Prostate gland (tissue), 2 donors: ENCODE data around the gene FUCA2. TPM values are rescaled to one million over a fixed set of nuclear protein-coding genes. Genes with fewer than 3 reads are reported as not detected.

Experiments
- DNase-seq: peaks from one replicate; pipeline ENCODE4 v3.0.0-alpha.2; 2019; ENCODE audit warnings: low spot score
- H3K27ac ChIP-seq, 2 donors: fragments of 200-600 bp; sonication (generic); 2 replicates each; pipeline ENCODE4 v1.5.1; 2017 to 2019
- H3K27me3 ChIP-seq: fragments of 200-600 bp; sonication (generic); replicated peaks from 2 replicates; pipeline ENCODE4 v1.5.1; 2019; ENCODE audit not compliant: insufficient read depth
- H3K36me3 ChIP-seq, 2 donors: fragments of 200-600 bp; sonication (generic); 1 replicate in 1 of 2; 2 replicates in 1 of 2; pipeline versions ENCODE4 v1.5.1 to v1.8.1; 2017 to 2019
- H3K4me1 ChIP-seq: fragments of 200-600 bp; sonication (generic); replicated peaks from 2 replicates; pipeline ENCODE4 v1.5.1; 2019
- H3K4me3 ChIP-seq, 2 donors: fragments of 200-600 bp; sonication (generic); 2 replicates each; pipeline ENCODE4 v1.5.1; 2017 to 2019
- H3K9me3 ChIP-seq: fragments of 200-600 bp; sonication (generic); 2 replicates; pipeline ENCODE4 v1.5.1; 2017
- POLR2A ChIP-seq: fragments of 450-650 bp; IDR thresholded peaks from one replicate; pipeline ENCODE4 v1.6.1; 2016; ENCODE audit warnings: antibody characterized with exemption, mild to moderate bottlenecking
- POLR2AphosphoS5 ChIP-seq: sonication (generic); formaldehyde crosslinking; IDR thresholded peaks from one replicate; pipeline ENCODE4 v1.6.1; 2017; ENCODE audit warnings: antibody characterized with exemption
- WGBS: methylation state at CpG from one replicate; pipeline ENCODE4 v1.1.5; 2018; 5-methylcytosine and 5-hydroxymethylcytosine counted together
- intact Hi-C: fragments of 100-400 bp; cut with DNase I; formaldehyde crosslinking; loops from one replicate; pipeline ENCODE4 v1.14.2; 2022
- total RNA-seq, 2 donors: library from RNA; depleted of rRNA; stranded (reverse); fragments of >200 nt; gene quantifications; one replicate each; pipeline ENCODE4 v1.1.0, GENCODE V29; 2016
- TF ChIP-seq, protein P1 (sequence below), 4 experiments: fragments of 200-600 bp in 2 of 4; fragments of 450-650 bp in 2 of 4; sonication (generic) in 2 of 4; IDR thresholded peaks; 1 replicate in 3 of 4; 2 replicates in 1 of 4; pipeline ENCODE4 v1.5.1; 2016 to 2019; ENCODE audit warnings: antibody characterized with exemption in 4 of 4, mild to moderate bottlenecking in 2 of 4, moderate library complexity in 2 of 4

Gene FUCA2
- total RNA-seq, 2 donors from 2014 or later: 32.5 to 32.7 TPM

DNA sequence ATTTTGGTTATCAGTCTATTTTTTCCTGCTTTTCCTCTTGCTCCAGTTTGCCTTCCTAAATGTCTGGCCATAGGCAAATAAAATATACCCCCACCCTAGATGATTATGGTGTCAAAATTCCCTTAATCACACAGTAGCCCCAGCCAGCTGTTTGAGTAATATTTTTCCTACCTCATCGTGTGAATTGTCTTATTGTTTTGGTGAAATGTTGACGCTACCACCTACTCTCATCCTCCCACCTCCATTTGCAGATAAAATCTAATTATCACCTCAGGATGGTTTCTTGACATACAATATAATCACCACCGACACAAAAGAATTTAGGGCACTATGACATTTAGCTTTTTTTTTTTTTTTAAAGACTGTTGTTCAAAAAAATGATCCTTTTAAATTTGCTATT, 44.1 kb upstream of the FUCA2 start:
- WGBS: 70% methylated on average over 3 of the region's 3 CpGs

DNA sequence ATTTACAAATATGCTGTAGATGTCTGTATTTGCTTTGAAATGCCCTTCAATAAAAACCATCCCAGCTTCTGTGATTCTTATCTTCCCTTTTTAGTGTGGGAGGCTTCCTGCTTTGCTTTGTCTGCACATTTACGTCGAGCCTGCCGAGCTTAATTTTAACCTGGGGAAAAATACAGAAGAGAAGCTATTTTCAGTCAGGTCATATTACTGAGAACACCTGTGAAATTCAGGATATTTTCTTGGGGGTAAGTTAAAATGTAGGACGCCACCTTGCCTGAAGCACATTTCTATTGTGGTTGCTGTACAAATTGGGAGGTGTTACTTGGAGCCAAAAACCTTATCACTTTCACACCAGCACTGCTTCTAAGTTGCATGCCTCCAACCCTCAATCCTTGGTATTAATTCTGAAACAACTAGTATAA, 43.6 kb upstream of the FUCA2 start:
- H3K27ac ChIP-seq: no peak overlapping the region
- DNase-seq: no peak
- H3K9me3 ChIP-seq: no peaks in the 10 kb centered on the region
- intact Hi-C loops: no loop called here
- no peaks in the 10 kb centered on the region for H3K36me3 ChIP-seq
- TF ChIP-seq POLR2AphosphoS5 (no peak), POLR2A (no peak)
- TF ChIP-seq, protein P1, sequence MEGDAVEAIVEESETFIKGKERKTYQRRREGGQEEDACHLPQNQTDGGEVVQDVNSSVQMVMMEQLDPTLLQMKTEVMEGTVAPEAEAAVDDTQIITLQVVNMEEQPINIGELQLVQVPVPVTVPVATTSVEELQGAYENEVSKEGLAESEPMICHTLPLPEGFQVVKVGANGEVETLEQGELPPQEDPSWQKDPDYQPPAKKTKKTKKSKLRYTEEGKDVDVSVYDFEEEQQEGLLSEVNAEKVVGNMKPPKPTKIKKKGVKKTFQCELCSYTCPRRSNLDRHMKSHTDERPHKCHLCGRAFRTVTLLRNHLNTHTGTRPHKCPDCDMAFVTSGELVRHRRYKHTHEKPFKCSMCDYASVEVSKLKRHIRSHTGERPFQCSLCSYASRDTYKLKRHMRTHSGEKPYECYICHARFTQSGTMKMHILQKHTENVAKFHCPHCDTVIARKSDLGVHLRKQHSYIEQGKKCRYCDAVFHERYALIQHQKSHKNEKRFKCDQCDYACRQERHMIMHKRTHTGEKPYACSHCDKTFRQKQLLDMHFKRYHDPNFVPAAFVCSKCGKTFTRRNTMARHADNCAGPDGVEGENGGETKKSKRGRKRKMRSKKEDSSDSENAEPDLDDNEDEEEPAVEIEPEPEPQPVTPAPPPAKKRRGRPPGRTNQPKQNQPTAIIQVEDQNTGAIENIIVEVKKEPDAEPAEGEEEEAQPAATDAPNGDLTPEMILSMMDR (IDR thresholded peaks at IDR 0.05): no peak
- no peaks in the 10 kb centered on the region for H3K4me1 ChIP-seq
- no peaks in the 10 kb centered on the region for H3K27me3 ChIP-seq
- H3K4me3 ChIP-seq: no peak overlapping the region
- WGBS: 19% methylated on average over 4 of the region's 4 CpGs

More for the DNA sequence above, 44.1 kb upstream of the FUCA2 start:
- intact Hi-C loops: no loop called here
- no peaks in the 10 kb centered on the region for H3K27me3 ChIP-seq
- DNase-seq: no peak
- H3K4me3 ChIP-seq: no peak overlapping the region
- H3K36me3 ChIP-seq: no peaks in the 10 kb centered on the region
- no peaks in the 10 kb centered on the region for H3K9me3 ChIP-seq
- H3K27ac ChIP-seq: no peak overlapping the region
- TF ChIP-seq, protein P1 (IDR thresholded peaks at IDR 0.05): no peak
- TF ChIP-seq POLR2A: no peak
- no peak for TF ChIP-seq POLR2AphosphoS5
- no peaks in the 10 kb centered on the region for H3K4me1 ChIP-seq

DNA sequence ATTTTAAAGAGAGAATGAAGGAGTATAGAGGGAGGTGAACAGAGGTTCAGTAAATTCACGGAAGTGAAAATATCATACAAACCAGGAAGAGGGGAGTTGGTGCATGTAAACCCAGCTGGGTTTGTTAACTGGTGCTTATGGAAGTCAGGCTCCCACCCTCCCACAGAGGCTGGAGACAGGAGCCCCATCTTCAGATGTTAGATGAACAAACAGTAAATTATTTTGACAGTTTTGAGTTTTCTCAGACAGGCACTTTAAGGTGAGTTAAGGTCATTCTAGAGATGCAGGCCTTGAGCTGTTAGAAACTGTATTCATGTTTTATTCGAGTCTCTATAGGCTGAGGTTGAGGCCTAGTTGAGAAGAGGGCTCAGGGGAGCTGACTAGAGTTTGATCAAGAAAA, 41.8 kb upstream of the FUCA2 start:
- Histone ChIP-seq H3K4me3 (no peak overlapping the region), H3K4me1 (no peaks in the 10 kb centered on the region), H3K36me3 (no peaks in the 10 kb centered on the region), H3K27ac (no peak overlapping the region), H3K9me3 (no peaks in the 10 kb centered on the region), H3K27me3 (no peaks in the 10 kb centered on the region)
- no peak for DNase-seq
- intact Hi-C loops: no loop called here
- WGBS: 90% methylated on average over 2 of the region's 2 CpGs
- no peak for TF ChIP-seq POLR2A
- TF ChIP-seq POLR2AphosphoS5: no peak
- TF ChIP-seq, protein P1 (IDR thresholded peaks at IDR 0.05): no peak

DNA sequence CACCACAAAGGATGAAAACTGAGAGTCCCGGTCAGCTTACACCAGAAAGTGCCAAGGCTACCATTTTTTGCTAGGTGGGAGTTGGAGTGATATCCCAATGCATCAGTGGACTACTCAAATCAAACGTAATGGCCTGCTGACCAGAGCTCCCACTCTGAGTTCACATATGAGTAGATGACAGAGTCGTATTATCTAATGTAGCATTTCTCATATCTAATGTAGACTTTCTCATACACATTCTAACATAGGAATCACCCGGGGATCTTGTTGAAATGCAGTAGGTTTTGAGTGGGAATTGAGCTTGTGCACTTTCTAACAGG, 38.4 kb upstream of the FUCA2 start:
- H3K27ac ChIP-seq: no peak overlapping the region
- H3K9me3 ChIP-seq: no peaks in the 10 kb centered on the region
- intact Hi-C loops: no loop called here
- H3K4me1 ChIP-seq: no peaks in the 10 kb centered on the region
- no peaks in the 10 kb centered on the region for H3K27me3 ChIP-seq
- DNase-seq: no peak
- no peak overlapping the region for H3K4me3 ChIP-seq
- TF ChIP-seq, protein P1 (IDR thresholded peaks at IDR 0.05): no peak
- TF ChIP-seq POLR2AphosphoS5: no peak
- no peak for TF ChIP-seq POLR2A
- H3K36me3 ChIP-seq: no peaks in the 10 kb centered on the region
- 87% methylated on average over 4 of the region's 4 CpGs for WGBS

DNA sequence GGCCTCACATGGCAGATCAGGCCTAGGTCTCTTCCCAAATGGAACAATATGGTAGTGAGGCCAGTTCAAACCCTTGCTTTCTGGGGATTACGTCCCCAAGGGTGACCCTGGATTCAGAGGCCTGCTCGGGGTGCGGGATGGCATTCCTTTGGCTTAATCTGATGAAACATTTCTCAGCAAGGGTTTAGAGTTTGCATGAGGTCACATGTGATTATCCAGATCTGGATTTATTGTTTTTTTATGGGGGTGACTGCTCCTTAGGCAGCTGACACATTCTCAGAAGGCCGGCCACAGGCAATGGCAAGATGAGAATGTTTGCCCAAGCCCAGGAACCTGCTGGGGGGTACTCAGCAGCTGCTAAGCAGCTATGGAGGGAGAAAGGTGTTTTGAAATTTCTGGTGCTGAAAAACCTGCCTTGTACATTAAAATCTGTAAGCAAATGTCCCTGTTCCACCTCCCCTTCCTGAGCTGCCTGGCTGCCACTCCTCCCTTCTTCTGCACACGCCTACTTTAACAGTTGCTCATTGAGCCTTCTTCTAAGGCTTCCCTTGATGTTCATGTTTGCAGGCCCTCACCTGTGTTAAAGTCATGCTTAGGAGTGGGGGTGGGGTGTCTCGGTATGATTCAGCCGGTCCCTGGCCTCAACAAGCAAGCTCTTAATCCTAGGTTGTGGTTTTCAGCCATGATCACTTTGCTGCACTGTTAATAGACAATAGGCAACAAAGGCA, 37.9 kb upstream of the FUCA2 start:
- Histone ChIP-seq H3K36me3 (no peaks in the 10 kb centered on the region), H3K27me3 (no peaks in the 10 kb centered on the region), H3K27ac (no peak overlapping the region), H3K4me1 (no peaks in the 10 kb centered on the region), H3K4me3 (no peak overlapping the region), H3K9me3 (no peaks in the 10 kb centered on the region)
- intact Hi-C loops: no loop called here
- WGBS: 84% methylated on average over 7 of the region's 7 CpGs
- TF ChIP-seq, protein P1 (IDR thresholded peaks at IDR 0.05): no peak
- TF ChIP-seq POLR2A (no peak), POLR2AphosphoS5 (no peak)
- no peak for DNase-seq
